Spinal cord (tissue), 10 donors: Measurements from ENCODE around the gene SNCAIP. TPM values are rescaled to one million over a fixed set of nuclear protein-coding genes. Genes with fewer than 3 reads are reported as not detected.

ENCODE experiments used
- DNase-seq, 6 donors: peaks; one replicate each; pipeline versions ENCODE4 v3.0.0 to v3.0.0-alpha.2; 2013 to 2015; ENCODE audit warnings: low spot score in 6 of 6, low read depth in 4 of 6
- H3K27ac ChIP-seq: one replicate; pipeline ENCODE4 v1.5.1; 2013; ENCODE audit warnings: low read depth, low read length, control low read depth
- H3K27me3 ChIP-seq: one replicate; pipeline ENCODE4 v1.6.1; 2013; ENCODE audit warnings: low read length; ENCODE audit not compliant: control insufficient read depth, insufficient read depth
- H3K36me3 ChIP-seq: one replicate; pipeline ENCODE4 v1.6.1; 2013; ENCODE audit warnings: low read length; ENCODE audit not compliant: control insufficient read depth, insufficient read depth
- H3K4me1 ChIP-seq: one replicate; pipeline ENCODE4 v1.6.1; 2013; ENCODE audit warnings: low read length; ENCODE audit not compliant: control insufficient read depth, insufficient read depth
- H3K4me3 ChIP-seq: one replicate; pipeline ENCODE4 v1.5.1; 2013; ENCODE audit warnings: low read depth, low read length, control low read depth
- H3K9me3 ChIP-seq: one replicate; pipeline ENCODE4 v1.6.1; 2013; ENCODE audit warnings: low read length; ENCODE audit not compliant: control insufficient read depth, insufficient read depth
- WGBS: methylation state at CpG from one replicate; pipeline ENCODE4 v1.1.5; 2013; ENCODE audit warnings: missing lambda C conversion rate; ENCODE audit not compliant: insufficient coverage; 5-methylcytosine and 5-hydroxymethylcytosine counted together
- polyA plus RNA-seq, 2 donors: library from polyadenylated mRNA; unstranded; fragments of 120-200 nt; gene quantifications; one replicate each; pipeline ENCODE4 v1.2.1, GENCODE V29; 2013; ENCODE audit not compliant: insufficient read length in 2 of 2
- total RNA-seq, 2 donors: library from RNA; depleted of rRNA in 1 of 2; stranded (reverse); fragments of 120-200 nt in 1 of 2; fragments of >200 nt in 1 of 2; gene quantifications; one replicate each; pipeline versions ENCODE4 v1.2.3 to v1.2.4, GENCODE V29; 2013 to 2014
- donor health status: healthy.

The SNCAIP gene
- total and polyA plus RNA-seq, 4 donors = 33.4 to 69.2 (median 39.2) TPM

GRCh38 chr5:122442938-122443337, 130.9 kb downstream of the SNCAIP start:
- no peak for DNase-seq
- no peak overlapping the region for H3K27ac ChIP-seq
- no peak overlapping the region for H3K4me3 ChIP-seq
- no peaks in the 10 kb centered on the region for H3K27me3 ChIP-seq
- peaks cover 16% of the 10 kb centered on the region for H3K36me3 ChIP-seq
- no CpG with 5 or more reads among the region's 1 CpG for WGBS
- no peaks in the 10 kb centered on the region for H3K4me1 ChIP-seq
- H3K9me3 ChIP-seq = no peaks in the 10 kb centered on the region

DNA sequence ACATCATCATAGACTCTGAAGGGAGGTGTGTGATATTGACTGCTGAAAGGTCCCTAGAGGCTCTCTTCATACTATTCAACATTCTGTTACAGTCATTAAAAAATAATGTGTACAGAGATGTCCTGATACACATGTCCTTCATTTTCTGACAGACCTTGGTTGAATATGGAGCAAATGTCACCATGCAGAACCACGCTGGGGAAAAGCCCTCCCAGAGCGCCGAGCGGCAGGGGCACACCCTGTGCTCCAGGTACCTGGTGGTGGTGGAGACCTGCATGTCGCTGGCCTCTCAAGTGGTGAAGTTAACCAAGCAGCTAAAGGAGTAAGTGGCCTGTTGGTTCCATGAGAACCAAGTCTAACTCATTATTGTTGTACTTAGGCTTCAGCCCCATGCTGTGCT, 132.4 kb downstream of the SNCAIP start:
- no peaks in the 10 kb centered on the region for H3K4me1 ChIP-seq
- DNase-seq = no peak
- no peak overlapping the region for H3K27ac ChIP-seq
- 100% methylated on average over 5 of the region's 5 CpGs for WGBS
- H3K4me3 ChIP-seq = no peak overlapping the region
- H3K27me3 ChIP-seq = no peaks in the 10 kb centered on the region
- peaks cover 18% of the 10 kb centered on the region for H3K36me3 ChIP-seq
- no peaks in the 10 kb centered on the region for H3K9me3 ChIP-seq

DNA sequence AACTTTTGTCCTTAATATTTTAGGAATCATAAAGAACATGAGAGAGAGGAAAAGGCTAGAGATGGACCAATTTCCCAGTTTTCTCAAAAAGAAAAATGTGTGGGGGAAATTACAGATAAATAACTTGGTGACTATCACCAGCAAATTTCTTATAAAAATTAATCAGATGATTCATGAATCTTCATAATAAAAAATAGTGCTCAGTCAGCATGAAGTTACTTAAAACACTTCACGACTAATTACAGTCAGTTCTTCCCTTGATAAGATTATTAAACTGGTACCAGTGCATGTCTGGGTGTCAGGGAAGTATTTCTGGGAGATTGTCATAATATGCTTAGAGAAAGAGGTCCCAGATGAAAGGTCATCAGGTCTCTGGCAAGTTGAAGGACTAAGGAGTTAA, 133.0 kb downstream of the SNCAIP start:
- Histone ChIP-seq H3K27me3 (no peaks in the 10 kb centered on the region), H3K9me3 (no peaks in the 10 kb centered on the region), H3K4me3 (no peak overlapping the region), H3K27ac (no peak overlapping the region), H3K4me1 (no peaks in the 10 kb centered on the region), H3K36me3 (peaks cover 18% of the 10 kb centered on the region)
- WGBS = no CpG with 5 or more reads among the region's 1 CpG
- no peak for DNase-seq

DNA sequence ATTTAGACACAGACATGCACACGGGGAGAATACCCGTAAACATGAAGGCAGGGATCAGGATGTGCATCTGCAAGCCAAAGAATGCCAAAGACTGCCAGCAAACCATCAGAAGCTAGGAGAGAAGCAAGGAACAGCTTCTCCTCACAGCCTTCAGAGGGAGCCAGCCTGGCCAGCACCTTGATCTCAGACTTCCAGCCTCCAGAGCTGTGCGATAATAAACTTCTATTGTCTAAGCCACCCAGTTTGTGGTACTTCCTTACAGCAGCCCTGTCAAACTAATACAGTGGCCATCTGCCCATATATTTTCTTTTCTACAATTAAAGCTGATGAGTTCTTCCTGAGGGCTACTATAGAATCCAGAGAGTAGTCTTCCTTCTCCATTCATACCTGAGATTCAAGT, 135.0 kb downstream of the SNCAIP start:
- H3K27ac ChIP-seq = no peak overlapping the region
- no peaks in the 10 kb centered on the region for H3K4me1 ChIP-seq
- H3K36me3 ChIP-seq = peaks cover 22% of the 10 kb centered on the region
- no peak for DNase-seq
- no peaks in the 10 kb centered on the region for H3K27me3 ChIP-seq
- no peaks in the 10 kb centered on the region for H3K9me3 ChIP-seq
- no peak overlapping the region for H3K4me3 ChIP-seq
- WGBS = 100% methylated on average over 3 of the region's 3 CpGs

DNA sequence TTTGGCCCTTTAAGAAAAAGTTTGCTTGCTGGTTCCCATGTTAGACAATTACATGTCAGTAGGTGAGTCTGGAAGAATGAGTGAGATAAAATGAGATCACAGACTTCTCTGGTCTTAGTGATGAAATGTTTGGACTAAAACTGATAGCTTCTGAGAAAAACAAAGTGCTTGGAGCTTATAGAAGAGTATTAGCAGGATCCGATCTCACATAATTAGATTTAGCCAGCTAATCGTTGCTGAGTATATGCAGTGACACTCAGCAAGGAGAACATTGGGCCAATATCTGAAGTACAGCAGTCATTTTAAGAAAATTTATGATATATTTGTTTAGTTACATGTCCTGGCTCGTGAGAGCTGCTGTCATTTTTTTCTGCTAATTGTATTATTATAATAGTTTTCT, 135.8 kb downstream of the SNCAIP start:
- peaks cover 22% of the 10 kb centered on the region for H3K36me3 ChIP-seq
- 86% methylated on average over 2 of the region's 3 CpGs for WGBS
- H3K4me3 ChIP-seq = no peak overlapping the region

DNA sequence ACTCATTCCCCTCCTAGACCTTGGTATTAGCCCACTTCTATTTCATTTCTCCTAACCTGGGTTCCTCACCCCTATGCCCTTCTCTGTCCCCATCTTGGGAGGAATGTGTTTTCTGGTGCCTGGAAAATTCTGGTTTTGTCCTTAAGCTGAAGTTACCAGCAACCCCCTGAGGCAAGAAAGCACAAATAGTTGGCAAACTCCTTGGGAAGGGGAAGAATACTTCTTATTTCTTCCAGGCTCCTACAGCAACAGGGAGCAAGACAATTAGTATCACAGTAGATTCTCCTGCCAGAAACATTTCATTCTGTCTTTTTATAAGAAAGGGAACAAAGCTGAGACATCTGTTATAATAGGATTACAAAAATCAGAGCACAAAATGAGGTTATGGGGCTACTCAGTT, 142.5 kb downstream of the SNCAIP start:
- Histone ChIP-seq H3K4me1 (no peaks in the 10 kb centered on the region), H3K4me3 (no peak overlapping the region), H3K9me3 (no peaks in the 10 kb centered on the region), H3K36me3 (peaks cover 17% of the 10 kb centered on the region), H3K27me3 (no peaks in the 10 kb centered on the region), H3K27ac (peak overlapping the region; percentile 16)
- DNase-seq = peak in 1 of 6 donors; percentile 49

More for the DNA sequence above, 135.8 kb downstream of the SNCAIP start:
- H3K4me1 ChIP-seq = no peaks in the 10 kb centered on the region
- no peak overlapping the region for H3K27ac ChIP-seq
- no peaks in the 10 kb centered on the region for H3K9me3 ChIP-seq
- no peaks in the 10 kb centered on the region for H3K27me3 ChIP-seq
- no peak for DNase-seq

DNA sequence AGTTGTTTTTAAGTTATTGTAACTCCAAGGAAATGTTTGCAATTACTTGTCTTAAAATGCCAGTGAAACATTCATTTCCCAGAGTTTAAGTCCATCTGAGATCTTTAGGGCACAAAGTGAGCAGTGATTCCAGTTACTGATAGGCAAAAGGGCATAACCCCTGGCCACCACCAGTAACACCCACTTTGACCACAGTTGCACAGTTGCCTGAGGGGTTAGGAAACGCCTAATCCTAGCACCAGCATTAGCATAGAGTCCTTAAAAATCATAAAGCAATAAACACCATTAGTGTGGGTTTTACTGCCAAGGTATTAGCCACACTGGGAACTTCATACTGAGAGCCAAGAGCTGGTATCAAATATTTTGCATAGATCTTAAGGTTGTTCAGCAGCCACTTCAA, 143.9 kb downstream of the SNCAIP start:
- peaks cover 11% of the 10 kb centered on the region for H3K36me3 ChIP-seq
- WGBS = no CpG with 5 or more reads among the region's 1 CpG
- no peaks in the 10 kb centered on the region for H3K4me1 ChIP-seq
- no peak overlapping the region for H3K27ac ChIP-seq
- no peak overlapping the region for H3K4me3 ChIP-seq
- DNase-seq = no peak
- no peaks in the 10 kb centered on the region for H3K27me3 ChIP-seq
- H3K9me3 ChIP-seq = no peaks in the 10 kb centered on the region

DNA sequence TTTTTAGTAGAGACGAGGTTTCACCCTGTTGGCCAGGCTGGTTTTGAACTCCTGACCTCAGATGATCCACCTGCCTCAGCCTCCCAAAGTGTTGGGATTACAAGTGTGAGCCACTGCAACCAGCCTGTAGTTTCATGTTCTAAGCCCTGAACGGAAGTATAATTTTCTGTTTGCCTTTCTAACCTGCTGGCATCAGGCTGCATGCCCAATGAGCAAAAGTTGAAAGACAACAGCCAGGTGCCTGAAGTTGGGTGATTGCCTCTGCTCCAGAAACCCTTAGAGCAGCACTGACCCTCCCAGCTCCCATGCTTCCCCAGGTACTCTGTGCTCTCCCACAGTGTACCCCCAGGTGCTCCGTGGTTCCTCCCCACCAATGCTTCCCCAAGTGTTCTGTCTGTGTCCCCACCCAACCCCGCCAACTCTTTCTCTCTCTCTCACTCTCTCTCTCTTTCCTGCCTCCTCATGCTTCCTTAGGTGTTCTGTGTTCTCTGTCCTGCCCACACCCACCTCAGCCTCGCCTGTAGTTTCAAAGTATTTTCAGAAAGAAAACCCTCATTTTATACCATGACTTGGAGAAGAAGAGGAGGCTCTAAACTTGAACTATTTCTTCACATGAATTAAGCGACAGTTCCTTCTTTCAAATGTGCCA, 145.3 kb downstream of the SNCAIP start:
- Histone ChIP-seq H3K9me3 (no peaks in the 10 kb centered on the region), H3K27me3 (no peaks in the 10 kb centered on the region), H3K27ac (no peak overlapping the region), H3K4me3 (no peak overlapping the region), H3K4me1 (no peaks in the 10 kb centered on the region), H3K36me3 (peaks cover 6% of the 10 kb centered on the region)
- DNase-seq = no peak
- WGBS = 94% methylated on average over 4 of the region's 6 CpGs

- Histone ChIP-seq H3K36me3 (peaks cover 6% of the 10 kb centered on the region), H3K27ac (no peak overlapping the region), H3K27me3 (no peaks in the 10 kb centered on the region), H3K4me3 (no peak overlapping the region), H3K9me3 (no peaks in the 10 kb centered on the region), H3K4me1 (no peaks in the 10 kb centered on the region)
- WGBS = 90% methylated on average over 6 of the region's 8 CpGs
- peak in 1 of 6 donors; percentile 36 for DNase-seq
Observed at GRCh38 chr5:122458278-122458872, 146.3 kb downstream of the SNCAIP start.

DNA sequence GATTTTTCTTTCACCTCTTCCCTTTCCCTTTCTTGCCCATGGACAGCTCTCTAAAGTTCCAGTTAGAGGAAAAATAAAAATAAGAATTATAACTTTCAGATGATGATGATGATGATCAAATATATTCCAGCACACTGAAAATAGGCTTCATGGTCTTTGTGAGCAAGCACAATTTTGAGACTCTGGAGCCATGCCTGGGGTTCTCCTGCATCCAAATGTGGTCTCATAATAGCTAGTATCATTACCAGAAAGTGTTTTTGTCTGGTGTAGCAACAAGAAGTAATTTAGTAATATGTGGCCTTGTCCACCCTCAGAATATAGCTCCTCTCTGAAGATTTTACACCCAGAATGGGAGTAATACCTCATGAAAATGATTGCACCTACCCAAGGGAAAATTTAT, 150.4 kb downstream of the SNCAIP start:
- Histone ChIP-seq H3K4me1 (no peaks in the 10 kb centered on the region), H3K27ac (no peak overlapping the region), H3K36me3 (peaks cover under 1% of the 10 kb centered on the region), H3K9me3 (no peaks in the 10 kb centered on the region), H3K4me3 (no peak overlapping the region), H3K27me3 (no peaks in the 10 kb centered on the region)
- DNase-seq = no peak
